ENCODE data around the gene SORCS2. TPM values are rescaled to one million over a fixed set of nuclear protein-coding genes. Genes with fewer than 3 reads are reported as not detected.

The SORCS2 gene
- total RNA-seq, 1 donor from 2014 or later = 7.1 TPM

- H3K27ac Mint-ChIP-seq = no peak overlapping the region
- no peak for TF ChIP-seq CTCF (IDR thresholded peaks at IDR 0.05; ENCODE audit: unreplicated experiment)
- no peaks in the 10 kb centered on the region for H3K9me3 Mint-ChIP-seq
- DNase-seq (ENCODE audit: low spot score in 2 of 2, unreplicated experiment in 2 of 2) = no peak
- H3K4me1 Mint-ChIP-seq = peaks cover 5% of the 10 kb centered on the region
- H3K36me3 Mint-ChIP-seq = peaks cover 3% of the 10 kb centered on the region
- peaks cover 2% of the 10 kb centered on the region for H3K27me3 Mint-ChIP-seq (ENCODE audit: low read depth)
- no peak overlapping the region for H3K4me3 Mint-ChIP-seq
These were observed 26.3 kb downstream of the SORCS2 start for GRCh38 chr4:7218686-7219085.

DNA sequence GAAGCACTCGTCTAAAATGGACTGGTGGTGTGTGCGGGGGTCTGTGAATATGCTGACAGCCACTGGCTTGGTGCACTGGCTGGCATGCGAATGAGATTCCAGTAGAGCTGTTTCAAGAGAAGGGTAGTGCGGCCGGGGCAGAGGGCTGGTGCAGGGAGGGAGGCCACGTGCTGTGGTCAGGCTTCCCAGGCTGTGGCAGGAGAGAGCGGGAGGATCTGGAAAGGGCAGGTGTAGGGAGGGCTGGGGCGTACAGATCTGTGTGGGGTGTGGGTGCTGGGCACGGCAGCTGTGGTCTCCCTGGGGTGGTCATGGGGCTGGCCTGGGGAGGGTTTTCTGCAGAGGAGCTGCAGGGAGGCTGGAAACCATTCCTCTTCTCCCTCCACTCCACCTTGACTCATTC is 30.2 kb downstream of the SORCS2 start:
- Mint-ChIP-seq H3K4me3 (no peak overlapping the region), H3K27me3 (ENCODE audit: low read depth) (no peaks in the 10 kb centered on the region), H3K36me3 (no peaks in the 10 kb centered on the region), H3K4me1 (peaks cover 9% of the 10 kb centered on the region), H3K9me3 (no peaks in the 10 kb centered on the region), H3K27ac (no peak overlapping the region)
- no peak for DNase-seq (ENCODE audit: low spot score in 2 of 2, unreplicated experiment in 2 of 2)
- TF ChIP-seq CTCF (IDR thresholded peaks at IDR 0.05; ENCODE audit: unreplicated experiment) = no peak

DNA sequence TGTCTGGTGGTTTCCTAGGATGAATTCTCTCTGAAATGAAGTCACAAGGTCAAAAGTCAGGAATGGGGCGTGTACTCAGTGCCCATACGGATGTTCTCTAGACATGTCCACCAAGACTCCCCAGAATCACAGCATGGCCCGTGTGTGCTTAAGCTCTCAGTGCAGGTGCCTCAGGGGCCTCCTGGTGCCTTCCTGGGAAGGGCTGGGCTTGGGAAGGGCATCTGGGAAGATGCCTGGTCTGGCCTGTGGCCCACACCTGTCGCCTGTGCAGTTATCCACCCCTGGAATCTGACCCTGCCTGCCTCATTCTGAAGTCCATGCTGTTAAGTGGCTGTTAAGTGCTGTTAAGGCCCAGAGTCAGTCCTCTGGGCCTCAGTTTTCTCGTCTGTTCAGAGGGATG is 31.2 kb downstream of the SORCS2 start:
- Mint-ChIP-seq H3K36me3 (no peaks in the 10 kb centered on the region), H3K27me3 (ENCODE audit: low read depth) (no peaks in the 10 kb centered on the region), H3K27ac (no peak overlapping the region), H3K9me3 (no peaks in the 10 kb centered on the region), H3K4me1 (peaks cover 10% of the 10 kb centered on the region), H3K4me3 (no peak overlapping the region)
- DNase-seq (ENCODE audit: low spot score in 2 of 2, unreplicated experiment in 2 of 2) = no peak
- TF ChIP-seq CTCF (IDR thresholded peaks at IDR 0.05; ENCODE audit: unreplicated experiment) = no peak

DNA sequence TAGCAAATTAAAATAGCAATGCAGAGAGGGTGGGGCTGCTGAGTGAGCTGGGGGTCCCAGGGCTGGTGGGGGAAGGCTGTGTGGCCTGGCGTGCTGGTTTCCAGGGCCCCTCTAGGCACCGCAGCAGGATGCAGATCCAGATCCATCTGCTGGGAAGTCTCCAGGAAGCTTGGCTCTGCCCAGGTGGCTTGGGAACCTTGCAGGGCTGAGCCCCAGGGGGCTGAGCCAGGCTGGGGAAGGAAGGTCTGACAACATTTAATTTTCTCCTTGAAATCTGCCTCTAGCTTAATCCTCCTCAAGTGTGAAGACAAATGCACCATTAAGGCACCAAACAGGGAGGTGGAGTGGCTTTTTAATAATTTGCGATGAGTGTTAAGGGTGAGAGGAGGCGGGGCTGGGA is 31.7 kb downstream of the SORCS2 start:
- no peak overlapping the region for H3K4me3 Mint-ChIP-seq
- H3K4me1 Mint-ChIP-seq = peaks cover 10% of the 10 kb centered on the region
- no peaks in the 10 kb centered on the region for H3K36me3 Mint-ChIP-seq
- no peak for DNase-seq (ENCODE audit: low spot score in 2 of 2, unreplicated experiment in 2 of 2)
- H3K27ac Mint-ChIP-seq = no peak overlapping the region
- no peak for TF ChIP-seq CTCF (IDR thresholded peaks at IDR 0.05; ENCODE audit: unreplicated experiment)
- H3K9me3 Mint-ChIP-seq = no peaks in the 10 kb centered on the region
- H3K27me3 Mint-ChIP-seq (ENCODE audit: low read depth) = no peaks in the 10 kb centered on the region

DNA sequence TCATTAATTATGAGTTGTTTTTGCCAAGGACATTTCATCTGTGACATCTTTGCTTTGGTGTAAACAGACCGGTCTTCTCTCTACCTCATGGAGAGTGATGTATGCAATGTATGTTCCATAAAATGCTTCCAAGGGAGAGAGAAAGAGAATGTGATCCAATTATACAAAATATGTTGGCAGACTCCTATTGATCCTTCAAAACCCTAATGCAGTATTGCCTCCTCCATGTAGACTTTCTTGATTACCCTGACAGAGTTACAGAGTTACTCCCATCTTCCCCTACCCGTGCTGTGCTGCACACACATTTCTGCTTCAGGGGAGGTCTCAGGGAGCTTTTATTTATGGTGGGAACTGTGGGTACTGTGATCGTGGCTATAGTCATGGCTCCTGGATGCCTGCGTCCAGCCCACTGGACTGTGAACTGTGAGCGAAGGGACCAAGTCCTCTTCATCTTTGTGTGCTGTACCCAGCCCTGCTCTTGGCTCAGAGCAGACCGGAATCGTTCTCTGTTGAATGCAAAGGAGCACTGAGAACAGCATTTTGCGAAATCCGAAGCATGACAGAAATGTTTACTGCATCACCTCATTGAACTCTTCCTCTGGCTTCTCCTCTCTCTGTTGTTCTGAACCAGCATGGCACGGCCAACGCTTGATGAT is 32.7 kb downstream of the SORCS2 start:
- Mint-ChIP-seq H3K27ac (no peak overlapping the region), H3K9me3 (no peaks in the 10 kb centered on the region), H3K4me3 (no peak overlapping the region), H3K27me3 (ENCODE audit: low read depth) (no peaks in the 10 kb centered on the region), H3K36me3 (no peaks in the 10 kb centered on the region), H3K4me1 (peaks cover 10% of the 10 kb centered on the region)
- no peak for TF ChIP-seq CTCF (IDR thresholded peaks at IDR 0.05; ENCODE audit: unreplicated experiment)
- DNase-seq (ENCODE audit: low spot score in 2 of 2, unreplicated experiment in 2 of 2) = no peak

GRCh38 chr4:7226439-7226838 is 34.1 kb downstream of the SORCS2 start:
- no peak for DNase-seq (ENCODE audit: low spot score in 2 of 2, unreplicated experiment in 2 of 2)
- Mint-ChIP-seq H3K4me3 (no peak overlapping the region), H3K27ac (no peak overlapping the region), H3K4me1 (peaks cover 8% of the 10 kb centered on the region), H3K36me3 (no peaks in the 10 kb centered on the region), H3K27me3 (ENCODE audit: low read depth) (no peaks in the 10 kb centered on the region), H3K9me3 (no peaks in the 10 kb centered on the region)
- TF ChIP-seq CTCF (IDR thresholded peaks at IDR 0.05; ENCODE audit: unreplicated experiment) = no peak

Data from mesothelial cell of epicardium (in vitro differentiated cells).